Measurements from ENCODE around the gene ALLC.

Gene ALLC

DNA sequence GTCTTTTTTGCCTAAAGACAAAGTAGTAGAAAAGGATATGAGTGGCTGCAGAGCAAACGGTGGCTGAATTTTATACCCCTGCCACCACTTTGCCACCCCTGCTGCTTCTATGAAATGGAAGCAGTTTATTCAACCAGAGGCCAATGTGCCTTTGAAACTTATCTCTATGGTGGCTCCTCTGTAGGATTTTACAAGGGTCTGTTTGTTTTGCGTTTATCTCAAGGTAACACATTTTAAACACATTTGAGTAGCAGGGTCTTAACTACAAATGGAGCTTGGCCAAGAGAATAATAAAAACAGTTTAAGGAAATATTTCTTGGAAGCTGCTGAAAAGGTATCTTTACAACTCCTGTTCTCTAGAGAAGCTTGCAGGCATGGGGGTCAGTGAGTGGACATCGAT, 6.1 kb downstream of the ALLC start:
- no peak for DNase-seq (ENCODE audit: low spot score)
- ChIA-PET POLR2A (ENCODE audit: low non-redundant PET) (no interaction called here), CTCF (no interaction called here)
- no peak overlapping the region for H3K27ac ChIP-seq
- TF ChIP-seq, protein P1, sequence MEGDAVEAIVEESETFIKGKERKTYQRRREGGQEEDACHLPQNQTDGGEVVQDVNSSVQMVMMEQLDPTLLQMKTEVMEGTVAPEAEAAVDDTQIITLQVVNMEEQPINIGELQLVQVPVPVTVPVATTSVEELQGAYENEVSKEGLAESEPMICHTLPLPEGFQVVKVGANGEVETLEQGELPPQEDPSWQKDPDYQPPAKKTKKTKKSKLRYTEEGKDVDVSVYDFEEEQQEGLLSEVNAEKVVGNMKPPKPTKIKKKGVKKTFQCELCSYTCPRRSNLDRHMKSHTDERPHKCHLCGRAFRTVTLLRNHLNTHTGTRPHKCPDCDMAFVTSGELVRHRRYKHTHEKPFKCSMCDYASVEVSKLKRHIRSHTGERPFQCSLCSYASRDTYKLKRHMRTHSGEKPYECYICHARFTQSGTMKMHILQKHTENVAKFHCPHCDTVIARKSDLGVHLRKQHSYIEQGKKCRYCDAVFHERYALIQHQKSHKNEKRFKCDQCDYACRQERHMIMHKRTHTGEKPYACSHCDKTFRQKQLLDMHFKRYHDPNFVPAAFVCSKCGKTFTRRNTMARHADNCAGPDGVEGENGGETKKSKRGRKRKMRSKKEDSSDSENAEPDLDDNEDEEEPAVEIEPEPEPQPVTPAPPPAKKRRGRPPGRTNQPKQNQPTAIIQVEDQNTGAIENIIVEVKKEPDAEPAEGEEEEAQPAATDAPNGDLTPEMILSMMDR (conservative IDR thresholded peaks at IDR 0.05; ENCODE audit: low read depth): no peak

DNA sequence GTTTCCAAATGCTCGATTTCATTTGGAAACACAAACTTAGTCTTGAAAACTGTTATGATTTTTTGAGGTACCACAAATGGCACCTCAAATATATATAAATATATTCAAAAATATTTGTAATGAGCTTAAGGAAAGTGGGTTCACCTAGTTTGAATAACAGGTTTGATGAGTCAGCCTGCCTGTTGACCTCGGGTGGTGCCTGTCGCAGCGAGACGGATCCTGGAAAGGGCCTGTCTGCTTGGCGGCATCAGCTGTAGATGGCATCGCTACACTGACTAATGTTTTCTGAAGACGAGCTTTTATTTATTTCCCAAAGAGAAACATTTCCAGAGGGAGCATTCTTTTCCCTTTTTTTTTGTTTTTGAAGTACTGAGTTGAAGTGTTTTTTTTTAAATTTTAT, 6.9 kb downstream of the ALLC start:
- ChIA-PET POLR2A (ENCODE audit: low non-redundant PET) (no interaction called here), CTCF (interaction anchor here (0.7 kb wide), 1 partner anchor 1496 kb away, joined by 4 read pairs; no protein-coding TSS in a partner anchor)
- DNase-seq (ENCODE audit: low spot score): peak; percentile 36
- TF ChIP-seq, protein P1 (conservative IDR thresholded peaks at IDR 0.05; ENCODE audit: low read depth): no peak
- no peak overlapping the region for H3K27ac ChIP-seq

DNA sequence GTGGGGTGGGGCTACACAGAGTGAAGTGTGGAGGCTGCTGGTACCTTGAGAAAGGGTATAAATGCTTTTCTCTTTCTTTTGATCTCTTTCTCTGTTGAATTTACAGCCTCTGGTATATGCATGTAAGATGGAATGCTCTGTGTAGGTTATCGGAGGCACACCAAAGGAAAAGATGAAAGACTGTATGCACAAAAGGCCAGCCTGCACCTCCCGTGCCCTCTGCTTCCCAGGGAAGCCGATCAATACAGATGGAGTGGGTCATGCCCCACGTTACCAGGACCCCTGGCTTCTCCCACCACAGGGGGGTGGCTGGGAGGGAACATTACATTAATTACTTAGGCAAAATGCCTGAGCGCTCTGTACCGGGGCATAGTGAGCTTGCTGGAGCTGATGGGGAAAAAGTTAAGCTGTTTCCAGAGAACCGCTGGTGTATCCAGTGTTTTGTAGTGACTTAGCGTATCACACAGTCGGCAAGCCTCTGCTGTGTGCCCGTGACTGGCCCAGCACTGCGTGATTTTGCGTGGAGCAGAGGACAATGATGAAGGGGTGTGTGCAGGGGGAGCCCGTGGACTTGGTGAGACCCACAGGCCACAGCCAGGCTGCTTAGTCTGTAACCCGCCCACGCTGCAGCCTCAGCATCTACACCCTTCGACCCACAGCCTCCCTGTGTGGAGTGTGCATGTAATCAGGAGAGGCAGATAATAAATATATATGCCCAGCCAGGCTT, 8.0 kb downstream of the ALLC start:
- TF ChIP-seq, protein P1 (conservative IDR thresholded peaks at IDR 0.05; ENCODE audit: low read depth): no peak
- POLR2A ChIA-PET (ENCODE audit: low non-redundant PET): no interaction called here
- CTCF ChIA-PET: no interaction called here

DNA sequence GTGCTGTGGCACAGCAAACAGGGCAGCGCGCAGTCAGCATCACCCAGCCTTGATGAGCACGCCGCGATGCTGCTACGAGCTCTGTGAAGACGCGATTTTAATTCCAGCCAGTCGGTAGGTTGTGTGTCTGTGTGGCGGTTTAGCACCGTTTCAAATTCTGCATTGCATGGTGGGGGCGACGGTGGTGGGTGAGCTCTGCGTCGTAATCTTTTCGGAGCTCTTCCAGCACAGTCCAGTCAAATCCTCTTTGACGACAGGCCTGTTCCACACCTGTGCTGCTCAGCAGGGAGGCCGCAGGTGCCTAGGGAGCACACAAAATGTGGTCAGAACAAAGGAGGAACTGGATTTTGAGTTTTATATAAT, 8.6 kb downstream of the ALLC start:
- no peak for DNase-seq (ENCODE audit: low spot score)
- ChIA-PET CTCF (no interaction called here), POLR2A (ENCODE audit: low non-redundant PET) (no interaction called here)
- TF ChIP-seq, protein P1 (conservative IDR thresholded peaks at IDR 0.05; ENCODE audit: low read depth): no peak
- no peak overlapping the region for H3K27ac ChIP-seq

More for the DNA sequence above, 8.0 kb downstream of the ALLC start:
- DNase-seq (ENCODE audit: low spot score): no peak
- H3K27ac ChIP-seq: no peak overlapping the region

DNA sequence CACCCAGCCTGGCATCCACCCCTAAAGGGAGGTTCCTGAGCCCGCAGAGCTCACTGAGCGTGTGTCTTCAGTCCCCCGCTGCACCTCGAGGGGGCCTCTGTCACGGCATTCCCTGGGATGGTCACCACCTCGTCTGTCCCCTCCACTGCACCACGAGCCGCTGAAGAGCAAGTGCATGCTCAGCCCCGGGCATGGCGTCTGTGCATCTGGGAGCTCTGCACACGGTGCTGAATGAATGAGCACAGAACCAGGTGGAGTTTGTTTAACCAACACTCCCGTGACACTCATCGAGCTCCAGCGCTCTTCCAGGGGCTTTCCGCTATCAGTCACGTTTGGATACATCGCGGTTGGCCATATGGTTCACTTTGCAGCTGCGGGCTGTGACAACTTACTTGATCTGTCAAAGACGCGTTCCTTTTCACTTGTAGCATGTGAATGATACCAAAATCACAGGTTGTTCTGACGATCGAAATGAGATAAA, 9.2 kb downstream of the ALLC start:
- DNase-seq (ENCODE audit: low spot score): no peak
- no peak overlapping the region for H3K27ac ChIP-seq
- TF ChIP-seq, protein P1 (conservative IDR thresholded peaks at IDR 0.05; ENCODE audit: low read depth): no peak
- ChIA-PET POLR2A (ENCODE audit: low non-redundant PET) (no interaction called here), CTCF (no interaction called here)

DNA sequence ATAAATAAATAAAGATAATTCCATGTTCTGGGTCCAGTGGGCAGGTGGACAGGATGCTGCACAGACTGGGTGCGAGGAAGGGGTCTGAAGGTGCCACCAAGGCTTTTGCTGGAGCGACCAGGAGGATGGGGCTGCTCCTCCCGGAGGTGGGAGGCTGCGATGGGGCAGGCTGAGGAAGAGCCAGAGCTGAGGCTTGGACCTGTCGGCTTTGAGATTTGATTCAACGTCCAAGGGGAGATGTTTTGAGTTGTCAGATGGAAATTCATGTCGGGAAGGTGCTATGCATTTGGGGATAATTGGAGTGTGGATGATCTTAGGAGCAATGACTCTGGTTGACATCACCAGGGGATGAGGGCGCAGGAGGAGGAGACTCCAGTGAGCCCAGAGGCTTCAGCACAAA, 11.7 kb downstream of the ALLC start:
- no peak for DNase-seq (ENCODE audit: low spot score)
- POLR2A ChIA-PET (ENCODE audit: low non-redundant PET): no interaction called here

More for the DNA sequence above, 11.7 kb downstream of the ALLC start:
- CTCF ChIA-PET: no interaction called here
- no peak overlapping the region for H3K27ac ChIP-seq
- TF ChIP-seq, protein P1 (conservative IDR thresholded peaks at IDR 0.05; ENCODE audit: low read depth): no peak
